Activated naive CD4-positive, alpha-beta T cell treated with anti-CD3 and anti-CD28 coated beads, Interleukin-2, amount 50 U/mL, for 72 hours (primary cell): Measurements from ENCODE around the gene PARD3B. TPM values are rescaled to one million over a fixed set of nuclear protein-coding genes. Genes with fewer than 3 reads are reported as not detected.

Experiments
- ATAC-seq, 2 donors: fragments of 150-1000 bp; cut with Tn5 transposase; 2 replicates each; pipeline ENCODE4 v1.10.0; 2021; ENCODE audit warnings: mild to moderate bottlenecking in 2 of 2, moderate library complexity in 2 of 2
- DNase-seq, 2 donors: peaks; one replicate each; pipeline ENCODE4 v3.0.0; 2021 to 2022; ENCODE audit warnings: low spot score in 2 of 2
- H3K27ac Mint-ChIP-seq, 2 donors: one replicate each; pipeline ENCODE4 v1.8.0; 2022; ENCODE audit warnings: mild to moderate bottlenecking in 2 of 2, mixed read lengths in 2 of 2
- H3K36me3 Mint-ChIP-seq, 2 donors: one replicate each; pipeline ENCODE4 v1.8.0; 2022; ENCODE audit warnings: mixed read lengths in 2 of 2
- H3K9me3 Mint-ChIP-seq, 2 donors: one replicate each; pipeline ENCODE4 v1.8.0; 2022; ENCODE audit warnings: mixed read lengths in 2 of 2
- total RNA-seq, 2 donors: library from RNA; stranded (reverse); gene quantifications; one replicate each; pipeline ENCODE4 v1.2.3, GENCODE V29; 2022

The PARD3B gene
- total RNA-seq, 2 donors from 2014 or later, result 0.09 to 0.35 TPM

- ATAC-seq (no peak), DNase-seq (no peak)
- no peaks in the 10 kb centered on the region for H3K9me3 Mint-ChIP-seq
- no peak overlapping the region for H3K27ac Mint-ChIP-seq
- H3K36me3 Mint-ChIP-seq, result no peaks in the 10 kb centered on the region
Measured at GRCh38 chr2:204781941-204782340, 236.7 kb downstream of the PARD3B start.

GRCh38 chr2:204790076-204790475 is 244.8 kb downstream of the PARD3B start:
- H3K9me3 Mint-ChIP-seq, result no peaks in the 10 kb centered on the region
- H3K27ac Mint-ChIP-seq, result no peak overlapping the region
- ATAC-seq (no peak), DNase-seq (no peak)
- no peaks in the 10 kb centered on the region for H3K36me3 Mint-ChIP-seq

- Mint-ChIP-seq H3K9me3 (no peaks in the 10 kb centered on the region), H3K27ac (no peak overlapping the region), H3K36me3 (no peaks in the 10 kb centered on the region)
- DNase-seq (no peak), ATAC-seq (no peak)
Measured at GRCh38 chr2:204791230-204791629, 246.0 kb downstream of the PARD3B start.

GRCh38 chr2:204794624-204795023 is 249.3 kb downstream of the PARD3B start:
- no peaks in the 10 kb centered on the region for H3K36me3 Mint-ChIP-seq
- DNase-seq, result no peak
- no peak for ATAC-seq
- no peaks in the 10 kb centered on the region for H3K9me3 Mint-ChIP-seq
- H3K27ac Mint-ChIP-seq, result no peak overlapping the region

- H3K9me3 Mint-ChIP-seq, result no peaks in the 10 kb centered on the region
- H3K36me3 Mint-ChIP-seq, result no peaks in the 10 kb centered on the region
- no peak for DNase-seq
- no peak for ATAC-seq
- no peak overlapping the region for H3K27ac Mint-ChIP-seq
Measured at GRCh38 chr2:204795156-204795555, 249.9 kb downstream of the PARD3B start.

- H3K9me3 Mint-ChIP-seq, result no peaks in the 10 kb centered on the region
- DNase-seq (no peak), ATAC-seq (no peak)
- H3K36me3 Mint-ChIP-seq, result no peaks in the 10 kb centered on the region
- no peak overlapping the region for H3K27ac Mint-ChIP-seq
Measured at GRCh38 chr2:204796581-204796980, 251.3 kb downstream of the PARD3B start.

- Mint-ChIP-seq H3K27ac (no peak overlapping the region), H3K36me3 (no peaks in the 10 kb centered on the region), H3K9me3 (peaks cover 0 to 6% of the 10 kb centered on the region in 2 donors)
- no peak for DNase-seq
- no peak for ATAC-seq
Measured at GRCh38 chr2:204799791-204800190, 254.5 kb downstream of the PARD3B start.

- ATAC-seq, result no peak
- DNase-seq, result no peak
- Mint-ChIP-seq H3K36me3 (peaks cover 4 to 10% of the 10 kb centered on the region in 2 donors), H3K9me3 (peaks cover 24% of the 10 kb centered on the region in 2 donors), H3K27ac (no peak overlapping the region)
Measured at GRCh38 chr2:204808494-204808893, 263.2 kb downstream of the PARD3B start.

- Mint-ChIP-seq H3K36me3 (peaks cover 5% of the 10 kb centered on the region in 2 donors), H3K27ac (no peak overlapping the region), H3K9me3 (peaks cover 7 to 16% of the 10 kb centered on the region in 2 donors)
- no peak for DNase-seq
- ATAC-seq, result no peak
Measured at GRCh38 chr2:204824751-204825453, 279.6 kb downstream of the PARD3B start.

- ATAC-seq, result no peak
- Mint-ChIP-seq H3K27ac (no peak overlapping the region), H3K36me3 (peaks cover 5% of the 10 kb centered on the region in 2 donors), H3K9me3 (peaks cover 9 to 18% of the 10 kb centered on the region in 2 donors)
- no peak for DNase-seq
Measured at GRCh38 chr2:204825681-204826080, 280.4 kb downstream of the PARD3B start.

GRCh38 chr2:204827701-204828590 is 282.7 kb downstream of the PARD3B start:
- DNase-seq (no peak), ATAC-seq (no peak)
- no peaks in the 10 kb centered on the region for H3K36me3 Mint-ChIP-seq
- H3K9me3 Mint-ChIP-seq, result peaks cover 6 to 9% of the 10 kb centered on the region in 2 donors
- no peak overlapping the region for H3K27ac Mint-ChIP-seq

- ATAC-seq, result no peak
- Mint-ChIP-seq H3K27ac (no peak overlapping the region), H3K9me3 (peaks cover 3 to 12% of the 10 kb centered on the region in 2 donors), H3K36me3 (no peaks in the 10 kb centered on the region)
- DNase-seq, result no peak
Measured at GRCh38 chr2:204834716-204835384, 289.6 kb downstream of the PARD3B start.

GRCh38 chr2:204835786-204836185 is 290.5 kb downstream of the PARD3B start:
- ATAC-seq (no peak), DNase-seq (no peak)
- Mint-ChIP-seq H3K36me3 (no peaks in the 10 kb centered on the region), H3K9me3 (peaks cover 0 to 9% of the 10 kb centered on the region in 2 donors), H3K27ac (no peak overlapping the region)

- H3K27ac Mint-ChIP-seq, result no peak overlapping the region
- DNase-seq (no peak), ATAC-seq (peak in 1 of 2 donors; percentile 50)
- H3K36me3 Mint-ChIP-seq, result no peaks in the 10 kb centered on the region
- H3K9me3 Mint-ChIP-seq, result no peaks in the 10 kb centered on the region
Measured at GRCh38 chr2:204840504-204840903, 295.2 kb downstream of the PARD3B start.

- H3K36me3 Mint-ChIP-seq, result no peaks in the 10 kb centered on the region
- no peaks in the 10 kb centered on the region for H3K9me3 Mint-ChIP-seq
- no peak overlapping the region for H3K27ac Mint-ChIP-seq
- ATAC-seq, result no peak
- DNase-seq, result no peak
Measured at GRCh38 chr2:204842068-204842467, 296.8 kb downstream of the PARD3B start.

GRCh38 chr2:204842661-204843485 is 297.6 kb downstream of the PARD3B start:
- H3K36me3 Mint-ChIP-seq, result no peaks in the 10 kb centered on the region
- ATAC-seq, result peak; percentile 75 to 98
- peak in 1 of 2 donors; percentile 9 for DNase-seq
- H3K9me3 Mint-ChIP-seq, result no peaks in the 10 kb centered on the region
- H3K27ac Mint-ChIP-seq, result peak overlapping the region in 1 of 2 donors; percentile 46
